ENCODE measurements around the gene KIFC3. TPM values are rescaled to one million over a fixed set of nuclear protein-coding genes. Genes with fewer than 3 reads are reported as not detected.

KIFC3 gene
- total and polyA plus RNA-seq, 2 of the 13 experiments (the other 11 are each of a cell fraction or from before 2014, with no cell fraction given): 42.1 to 45.3 TPM

DNA sequence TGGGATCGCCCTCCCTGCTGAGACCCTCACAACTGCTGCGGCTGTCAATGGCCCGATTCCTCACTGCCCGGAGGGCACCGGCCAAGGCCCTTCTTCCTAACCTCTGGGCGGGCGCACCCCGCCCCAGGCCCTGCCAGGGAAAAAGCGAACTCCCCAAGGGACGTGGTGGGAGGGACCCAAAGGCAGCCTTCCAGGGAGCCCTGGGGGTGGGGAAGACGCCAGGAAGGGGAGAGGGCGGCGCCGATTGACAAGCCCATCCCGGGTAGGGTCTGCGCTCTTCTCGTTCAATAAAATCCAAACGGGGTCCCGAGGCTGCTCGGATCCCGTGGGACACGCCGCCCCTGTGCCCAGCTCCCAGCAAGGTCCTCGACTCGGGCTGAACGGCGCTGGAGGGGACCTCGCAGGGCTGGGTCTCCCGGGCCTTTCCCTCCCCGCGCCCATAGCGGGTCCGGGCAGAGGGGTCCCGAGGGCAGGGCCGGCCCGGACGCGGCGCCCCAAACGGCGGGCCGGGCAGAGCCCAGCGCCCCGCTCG lies 416 bp downstream of the KIFC3 start:
- intact Hi-C loops (cut with micrococcal nuclease; ENCODE audit: unreplicated experiment) (loop anchor here (2.0 kb wide), 2 partner anchors 61 to 91 kb away; no protein-coding TSS in a partner anchor), in situ Hi-C loops (cut with HindIII; ENCODE audit: extremely low pct_ligation_motif_present, low pct_unique_long_range_greater_than_20kb) (no loop called here)
- Histone ChIP-seq H3K4me1 (ENCODE audit: insufficient read depth, low read length) (peaks cover 85% of the 10 kb centered on the region), H2AFZ (ENCODE audit: low read length) (no peak overlapping the region), H3K36me3 (replicated peaks in 1 of 2; ENCODE audit: control insufficient read depth in 1 of 2, insufficient read depth in 2 of 2, low read length in 2 of 2) (peaks cover 0 to 3% of the 10 kb centered on the region in 2 experiments; a peak in 1 of 5 replicates), H3K9me3 (ENCODE audit: low read length) (no peaks in the 10 kb centered on the region), H3K9ac (ENCODE audit: insufficient read depth, low read depth, low read length) (peak overlapping the region; percentile 80), H3K4me2 (ENCODE audit: low read depth, low read length) (peak overlapping the region; percentile 100), H3K4me3 (replicated peaks in 1 of 3; ENCODE audit: insufficient read depth in 1 of 3, low read depth in 2 of 3, low read length in 3 of 3) (peak overlapping the region; percentile 77 to 89 (median 82)), H3K27me3 (ENCODE audit: control insufficient read depth in 1 of 2, insufficient read depth in 2 of 2, low read length in 2 of 2) (no peaks in the 10 kb centered on the region), H3K79me2 (ENCODE audit: insufficient read depth, low read length) (peaks cover 30% of the 10 kb centered on the region), H4K20me1 (ENCODE audit: insufficient read depth, low read length) (no peaks in the 10 kb centered on the region; the same call in 1 of the 2 replicates), H3K27ac (ENCODE audit: extremely low read length, insufficient read depth, low read length) (peak overlapping the region; percentile 46)
- no TSS peak for BruUV-seq (replicated peaks)
- peak; percentile 1 for ATAC-seq
- DNase-seq (ENCODE audit: low spot score): no peak
- ChIA-PET CTCF (ENCODE audit: low intra/inter-chr PET ratio, low total read pairs) (interaction anchor here (1.4 to 1.8 kb wide), 3 partner anchors 25 to 153 kb away, joined by 3 to 6 read pairs (median 5); no protein-coding TSS in a partner anchor), POLR2A (interaction anchor here (1.0 to 12.4 kb wide), 11 partner anchors 10 to 223 kb away, joined by 3 to 141 read pairs (median 8); partner anchors contain the start of gene KATNB1)
- 3% methylated on average over 16 of the region's 45 CpGs for WGBS (ENCODE audit: low lambda C conversion rate)
- FAIRE-seq: no peak
- TF ChIP-seq ZNF432 (CRISPR knock-in tag; IDR thresholded peaks at IDR 0.05; ENCODE audit: borderline replicate concordance): no peak
- no peak for TF ChIP-seq ZNF878 (CRISPR knock-in tag; IDR thresholded peaks at IDR 0.05)
- TF ChIP-seq ZNF749 (CRISPR knock-in tag; IDR thresholded peaks at IDR 0.05; ENCODE audit: borderline replicate concordance): no peak
- no peak for TF ChIP-seq SMARCE1 (IDR thresholded peaks at IDR 0.05; ENCODE audit: borderline replicate concordance)
- TF ChIP-seq ZNF589 (CRISPR knock-in tag; conservative IDR thresholded peaks at IDR 0.05): no peak; the same call in 1 of the 2 replicates
- TF ChIP-seq, protein P1, sequence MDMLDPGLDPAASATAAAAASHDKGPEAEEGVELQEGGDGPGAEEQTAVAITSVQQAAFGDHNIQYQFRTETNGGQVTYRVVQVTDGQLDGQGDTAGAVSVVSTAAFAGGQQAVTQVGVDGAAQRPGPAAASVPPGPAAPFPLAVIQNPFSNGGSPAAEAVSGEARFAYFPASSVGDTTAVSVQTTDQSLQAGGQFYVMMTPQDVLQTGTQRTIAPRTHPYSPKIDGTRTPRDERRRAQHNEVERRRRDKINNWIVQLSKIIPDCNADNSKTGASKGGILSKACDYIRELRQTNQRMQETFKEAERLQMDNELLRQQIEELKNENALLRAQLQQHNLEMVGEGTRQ (IDR thresholded peaks at IDR 0.05; ENCODE audit: low read depth, low read length): no peak
- TF ChIP-seq, protein P1 (CRISPR knock-in tag; IDR thresholded peaks at IDR 0.05; ENCODE audit: borderline replicate concordance): no peak
- TF ChIP-seq ZNF572 (CRISPR knock-in tag; IDR thresholded peaks at IDR 0.05): 0 out of 2 replicates have a peak, but pooled peaks have one; percentile 52
- TF ChIP-seq SNRNP70 (IDR thresholded peaks at IDR 0.05; ENCODE audit: low read depth, low read length): no peak
- no peak for TF ChIP-seq TRIM24 (CRISPR knock-in tag; IDR thresholded peaks at IDR 0.05)
- peak; percentile 41; the same call in 1 of the 2 replicates for TF ChIP-seq TBX2 (CRISPR knock-in tag; IDR thresholded peaks at IDR 0.05; ENCODE audit: borderline replicate concordance)
- TF ChIP-seq, protein P2, sequence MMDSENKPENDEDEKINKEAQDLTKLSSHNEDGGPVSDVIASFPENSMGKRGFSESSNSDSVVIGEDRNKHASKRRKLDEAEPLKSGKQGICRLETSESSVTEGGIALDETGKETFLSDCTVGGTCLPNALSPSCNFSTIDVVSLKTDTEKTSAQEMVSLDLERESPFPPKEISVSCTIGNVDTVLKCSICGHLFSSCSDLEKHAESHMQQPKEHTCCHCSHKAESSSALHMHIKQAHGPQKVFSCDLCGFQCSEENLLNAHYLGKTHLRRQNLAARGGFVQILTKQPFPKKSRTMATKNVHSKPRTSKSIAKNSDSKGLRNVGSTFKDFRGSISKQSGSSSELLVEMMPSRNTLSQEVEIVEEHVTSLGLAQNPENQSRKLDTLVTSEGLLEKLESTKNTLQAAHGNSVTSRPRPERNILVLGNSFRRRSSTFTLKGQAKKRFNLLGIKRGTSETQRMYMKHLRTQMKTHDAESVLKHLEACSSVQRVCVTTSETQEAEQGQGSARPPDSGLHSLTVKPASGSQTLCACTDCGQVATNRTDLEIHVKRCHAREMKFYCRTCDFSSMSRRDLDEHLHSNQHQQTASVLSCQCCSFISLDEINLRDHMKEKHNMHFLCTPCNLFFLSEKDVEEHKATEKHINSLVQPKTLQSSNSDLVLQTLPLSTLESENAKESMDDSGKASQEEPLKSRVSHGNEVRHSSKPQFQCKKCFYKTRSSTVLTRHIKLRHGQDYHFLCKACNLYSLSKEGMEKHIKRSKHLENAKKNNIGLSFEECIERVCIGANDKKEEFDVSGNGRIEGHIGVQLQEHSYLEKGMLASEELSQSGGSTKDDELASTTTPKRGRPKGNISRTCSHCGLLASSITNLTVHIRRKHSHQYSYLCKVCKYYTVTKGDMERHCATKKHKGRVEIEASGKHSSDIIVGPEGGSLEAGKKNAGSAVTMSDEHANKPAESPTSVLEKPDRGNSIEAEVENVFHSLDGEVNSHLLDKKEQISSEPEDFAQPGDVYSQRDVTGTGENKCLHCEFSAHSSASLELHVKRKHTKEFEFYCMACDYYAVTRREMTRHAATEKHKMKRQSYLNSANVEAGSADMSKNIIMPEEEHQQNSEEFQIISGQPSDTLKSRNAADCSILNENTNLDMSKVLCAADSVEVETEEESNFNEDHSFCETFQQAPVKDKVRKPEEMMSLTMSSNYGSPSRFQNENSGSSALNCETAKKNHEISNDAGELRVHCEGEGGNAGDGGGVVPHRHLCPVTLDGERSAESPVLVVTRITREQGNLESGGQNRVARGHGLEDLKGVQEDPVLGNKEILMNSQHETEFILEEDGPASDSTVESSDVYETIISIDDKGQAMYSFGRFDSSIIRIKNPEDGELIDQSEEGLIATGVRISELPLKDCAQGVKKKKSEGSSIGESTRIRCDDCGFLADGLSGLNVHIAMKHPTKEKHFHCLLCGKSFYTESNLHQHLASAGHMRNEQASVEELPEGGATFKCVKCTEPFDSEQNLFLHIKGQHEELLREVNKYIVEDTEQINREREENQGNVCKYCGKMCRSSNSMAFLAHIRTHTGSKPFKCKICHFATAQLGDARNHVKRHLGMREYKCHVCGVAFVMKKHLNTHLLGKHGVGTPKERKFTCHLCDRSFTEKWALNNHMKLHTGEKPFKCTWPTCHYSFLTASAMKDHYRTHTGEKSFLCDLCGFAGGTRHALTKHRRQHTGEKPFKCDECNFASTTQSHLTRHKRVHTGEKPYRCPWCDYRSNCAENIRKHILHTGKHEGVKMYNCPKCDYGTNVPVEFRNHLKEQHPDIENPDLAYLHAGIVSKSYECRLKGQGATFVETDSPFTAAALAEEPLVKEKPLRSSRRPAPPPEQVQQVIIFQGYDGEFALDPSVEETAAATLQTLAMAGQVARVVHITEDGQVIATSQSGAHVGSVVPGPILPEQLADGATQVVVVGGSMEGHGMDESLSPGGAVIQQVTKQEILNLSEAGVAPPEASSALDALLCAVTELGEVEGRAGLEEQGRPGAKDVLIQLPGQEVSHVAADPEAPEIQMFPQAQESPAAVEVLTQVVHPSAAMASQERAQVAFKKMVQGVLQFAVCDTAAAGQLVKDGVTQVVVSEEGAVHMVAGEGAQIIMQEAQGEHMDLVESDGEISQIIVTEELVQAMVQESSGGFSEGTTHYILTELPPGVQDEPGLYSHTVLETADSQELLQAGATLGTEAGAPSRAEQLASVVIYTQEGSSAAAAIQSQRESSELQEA (CRISPR knock-in tag; IDR thresholded peaks at IDR 0.05; ENCODE audit: not compliant biosample characterization): peak; percentile 24
- no peak for TF ChIP-seq ZNF792 (CRISPR knock-in tag; IDR thresholded peaks at IDR 0.05)

All from HepG2 (cell line).